Measurements from ENCODE around the gene PDXK.

DNA sequence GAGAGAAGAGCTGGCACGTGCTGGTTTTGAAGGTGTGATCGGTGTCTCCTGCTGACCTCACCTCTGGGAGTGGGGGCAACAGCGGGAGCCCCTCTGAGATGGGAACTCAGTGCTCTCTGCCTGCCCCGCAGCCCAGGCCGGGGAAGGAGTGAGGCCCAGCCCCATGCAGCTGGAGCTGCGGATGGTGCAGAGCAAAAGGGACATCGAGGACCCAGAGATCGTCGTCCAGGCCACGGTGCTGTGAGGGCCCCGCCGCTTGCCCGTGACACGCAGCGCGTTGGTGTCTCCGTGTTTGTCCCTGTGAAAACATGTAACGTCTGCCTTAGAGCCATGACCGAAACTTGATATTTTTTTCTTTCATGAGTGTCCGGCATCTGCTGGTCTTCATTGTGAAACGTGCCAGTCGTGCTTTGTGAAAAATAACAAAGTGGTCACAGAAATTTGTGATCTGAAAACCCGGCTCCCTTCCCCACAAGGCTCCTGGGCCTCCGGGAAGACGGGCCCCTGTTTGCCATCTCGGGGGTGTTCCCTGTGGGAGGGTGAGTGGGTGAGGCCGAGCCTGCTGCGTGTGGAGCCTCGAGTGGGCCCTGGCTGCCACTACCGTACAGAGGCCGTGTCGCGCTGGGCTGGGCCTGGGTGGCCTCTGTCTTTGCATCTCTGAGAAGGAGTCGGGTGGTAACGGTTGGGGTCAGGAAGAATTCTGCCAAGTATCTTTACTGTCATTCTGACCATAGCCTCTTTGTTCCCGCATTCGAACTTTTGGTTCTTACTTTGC lies 37.1 kb downstream of the PDXK start:
- TF ChIP-seq, protein P1, sequence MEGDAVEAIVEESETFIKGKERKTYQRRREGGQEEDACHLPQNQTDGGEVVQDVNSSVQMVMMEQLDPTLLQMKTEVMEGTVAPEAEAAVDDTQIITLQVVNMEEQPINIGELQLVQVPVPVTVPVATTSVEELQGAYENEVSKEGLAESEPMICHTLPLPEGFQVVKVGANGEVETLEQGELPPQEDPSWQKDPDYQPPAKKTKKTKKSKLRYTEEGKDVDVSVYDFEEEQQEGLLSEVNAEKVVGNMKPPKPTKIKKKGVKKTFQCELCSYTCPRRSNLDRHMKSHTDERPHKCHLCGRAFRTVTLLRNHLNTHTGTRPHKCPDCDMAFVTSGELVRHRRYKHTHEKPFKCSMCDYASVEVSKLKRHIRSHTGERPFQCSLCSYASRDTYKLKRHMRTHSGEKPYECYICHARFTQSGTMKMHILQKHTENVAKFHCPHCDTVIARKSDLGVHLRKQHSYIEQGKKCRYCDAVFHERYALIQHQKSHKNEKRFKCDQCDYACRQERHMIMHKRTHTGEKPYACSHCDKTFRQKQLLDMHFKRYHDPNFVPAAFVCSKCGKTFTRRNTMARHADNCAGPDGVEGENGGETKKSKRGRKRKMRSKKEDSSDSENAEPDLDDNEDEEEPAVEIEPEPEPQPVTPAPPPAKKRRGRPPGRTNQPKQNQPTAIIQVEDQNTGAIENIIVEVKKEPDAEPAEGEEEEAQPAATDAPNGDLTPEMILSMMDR (IDR thresholded peaks at IDR 0.05) = no peak
- no peak for TF ChIP-seq POLR2A (IDR thresholded peaks at IDR 0.05)

Measured in body of pancreas (tissue), 4 donors.